HG03575 (cell line): ENCODE measurements around the gene DACH1.

Source experiments
- ATAC-seq: cut with Tn5 transposase; IDR thresholded peaks from one replicate; pipeline ENCODE4 v1.9.1; 2021; ENCODE audit not compliant: unreplicated experiment, insufficient number of reproducible peaks, low FRiP score; ENCODE audit errors: extremely low read depth

Gene DACH1

GRCh38 chr13:71869274-71869673, 2.3 kb upstream of the DACH1 start:
- ATAC-seq = no peak

- no peak for ATAC-seq
These were observed 471 bp downstream of the DACH1 start for GRCh38 chr13:71866335-71867130.

DNA sequence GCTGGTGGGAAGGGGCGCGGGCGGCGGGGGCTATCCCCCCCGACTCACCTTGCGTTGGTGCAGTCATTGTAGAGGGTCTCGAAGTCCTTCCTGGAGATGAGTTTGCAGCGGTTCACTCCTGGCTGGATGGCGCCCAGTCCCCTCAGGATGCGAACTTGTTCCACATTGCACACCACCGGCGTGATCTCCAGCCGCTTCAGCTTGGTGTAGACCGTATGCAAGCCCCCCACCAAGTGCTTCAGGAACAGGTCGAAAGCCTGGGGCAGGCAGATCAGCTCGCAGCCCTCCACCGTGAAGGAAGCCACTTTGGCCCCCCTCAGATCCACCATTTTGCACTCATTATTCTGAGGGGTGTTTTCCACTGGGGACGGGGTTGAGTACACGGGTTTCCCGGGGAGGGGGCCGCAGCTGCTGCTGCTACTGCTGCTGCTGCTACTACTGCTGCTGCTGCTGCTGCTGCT, 1.1 kb downstream of the DACH1 start:
- ATAC-seq = no peak

DNA sequence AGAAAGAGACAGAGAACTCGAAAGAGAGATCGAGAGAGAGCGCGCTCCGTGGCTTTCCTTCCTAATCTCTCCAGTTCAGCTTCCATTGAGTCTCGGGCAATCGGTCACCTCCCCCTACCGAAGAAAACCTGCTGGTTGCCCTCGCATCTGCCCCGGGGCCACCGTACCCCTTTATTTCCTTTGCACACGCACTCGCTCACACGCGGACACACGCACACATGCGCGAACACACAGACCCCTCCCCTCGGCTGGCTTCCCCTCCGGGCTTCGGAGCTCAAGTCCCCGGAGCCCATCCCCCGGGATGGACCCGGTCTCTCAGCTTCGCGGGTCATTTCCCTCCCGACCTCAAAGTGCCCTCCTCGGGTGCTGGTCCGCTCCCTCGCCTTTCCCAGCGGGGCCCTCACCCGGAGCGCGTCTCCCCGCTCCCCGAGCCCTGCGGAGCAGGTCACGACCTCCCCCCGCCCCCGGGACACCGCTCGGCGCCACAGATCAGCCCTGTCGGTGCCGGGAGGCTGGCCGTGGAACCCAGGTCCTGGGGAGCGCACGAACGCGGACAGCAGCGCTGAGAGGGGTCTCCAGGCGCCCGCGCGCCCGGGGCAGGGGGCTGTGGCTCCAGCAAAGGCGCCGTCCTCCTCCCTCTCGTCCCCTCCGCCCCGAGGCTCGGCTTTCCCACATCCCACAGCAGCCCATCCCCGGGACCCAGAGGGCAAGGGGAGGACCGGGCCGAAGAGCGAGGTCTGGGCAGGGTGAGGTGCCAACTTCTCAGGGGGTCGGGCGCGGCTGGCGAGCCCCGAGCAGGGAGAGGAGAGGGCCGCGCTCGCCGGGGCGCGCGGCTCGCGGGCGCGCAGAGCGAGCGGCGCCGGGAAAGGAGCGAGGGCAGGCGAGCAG, 1.8 kb downstream of the DACH1 start:
- no peak for ATAC-seq

DNA sequence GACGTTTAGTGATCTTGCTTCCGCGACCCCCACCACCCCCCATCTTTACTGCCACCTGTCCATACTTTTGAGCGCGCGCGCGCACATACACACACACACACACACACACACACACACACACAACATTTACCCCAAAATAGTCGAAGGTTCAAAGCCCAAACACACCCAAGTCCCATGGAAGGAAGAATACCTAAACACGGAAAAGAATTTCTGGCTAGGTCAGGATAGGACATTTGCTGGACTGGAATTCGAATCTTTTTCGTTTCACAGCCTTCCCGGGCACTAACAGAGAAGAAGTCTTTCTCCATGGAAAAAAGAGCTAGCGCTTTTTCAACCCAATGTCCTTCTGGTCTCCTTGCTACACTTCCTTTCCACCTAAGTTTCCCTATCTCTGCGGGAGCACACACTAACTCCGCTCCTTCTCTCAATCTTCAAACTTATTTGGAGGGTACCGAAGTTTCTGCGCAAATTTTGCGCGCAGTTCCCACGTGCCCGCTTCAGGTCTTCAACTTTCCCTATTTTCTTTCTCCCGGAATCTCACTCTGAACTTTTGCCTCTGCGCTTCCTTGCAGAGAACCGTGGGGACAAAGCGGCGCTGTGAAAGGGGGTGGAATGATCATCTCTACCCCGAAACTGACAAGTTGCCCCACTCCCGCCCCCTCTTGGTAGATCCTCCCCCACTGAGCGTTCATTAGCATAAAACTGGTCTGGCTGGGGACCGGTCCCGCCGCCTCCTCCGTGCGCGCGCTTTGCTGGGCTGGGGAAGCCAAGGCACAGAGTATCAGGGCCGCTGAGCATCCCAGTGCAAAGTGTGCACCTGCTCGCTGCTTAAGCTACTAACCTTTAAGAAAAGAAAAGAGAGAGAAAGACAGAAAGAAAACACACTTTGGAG, 2.7 kb downstream of the DACH1 start:
- no peak for ATAC-seq

DNA sequence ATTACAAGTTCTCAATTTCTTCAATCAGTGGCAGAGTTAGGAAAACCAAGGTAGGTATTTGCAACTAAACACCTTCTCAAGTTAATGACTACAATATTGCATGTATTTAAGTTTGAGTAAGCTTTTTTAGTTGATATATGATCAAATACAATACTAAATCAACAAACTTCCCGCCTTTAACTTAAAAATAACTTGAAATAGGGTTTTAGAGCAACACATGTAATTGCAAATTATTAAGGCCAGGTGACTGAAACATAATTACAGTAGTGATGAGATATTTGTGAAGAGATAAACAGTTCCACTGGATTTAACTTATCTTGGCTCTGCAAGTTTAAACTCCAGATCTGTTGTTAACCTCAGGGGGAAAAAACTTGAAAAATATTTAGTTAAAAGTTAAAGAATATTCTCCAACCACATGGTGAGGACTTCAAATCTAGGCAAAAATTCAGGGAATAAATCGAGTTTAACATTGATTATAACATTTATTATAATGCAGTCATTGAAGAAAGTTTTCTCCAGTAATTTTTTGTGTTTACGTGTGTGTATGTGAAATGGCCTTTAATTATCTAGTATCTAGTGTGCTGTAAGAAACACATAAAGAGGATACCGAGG, 3.6 kb downstream of the DACH1 start:
- ATAC-seq = no peak

DNA sequence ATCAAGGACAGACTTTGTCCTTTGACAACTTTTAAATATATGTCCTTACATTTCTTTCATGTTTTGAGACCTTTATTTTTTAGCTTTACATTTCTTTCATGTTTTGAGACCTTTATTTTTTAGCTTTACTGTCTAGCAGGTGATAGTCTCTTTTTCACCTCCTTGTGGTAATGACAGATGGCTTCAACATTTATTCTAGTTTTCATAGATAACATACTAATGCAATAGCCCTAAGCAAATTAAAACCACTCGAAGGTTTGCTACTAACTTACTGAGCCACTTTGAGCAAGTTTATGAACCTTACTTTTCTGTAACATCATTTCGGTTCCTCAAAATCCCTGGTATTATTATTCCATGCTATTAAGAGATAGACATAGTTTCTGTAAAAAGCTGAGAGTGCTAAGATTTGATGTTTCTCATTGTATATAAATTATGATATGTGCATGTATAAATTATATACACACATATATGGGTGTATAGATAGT, 4.5 kb downstream of the DACH1 start:
- no peak for ATAC-seq

DNA sequence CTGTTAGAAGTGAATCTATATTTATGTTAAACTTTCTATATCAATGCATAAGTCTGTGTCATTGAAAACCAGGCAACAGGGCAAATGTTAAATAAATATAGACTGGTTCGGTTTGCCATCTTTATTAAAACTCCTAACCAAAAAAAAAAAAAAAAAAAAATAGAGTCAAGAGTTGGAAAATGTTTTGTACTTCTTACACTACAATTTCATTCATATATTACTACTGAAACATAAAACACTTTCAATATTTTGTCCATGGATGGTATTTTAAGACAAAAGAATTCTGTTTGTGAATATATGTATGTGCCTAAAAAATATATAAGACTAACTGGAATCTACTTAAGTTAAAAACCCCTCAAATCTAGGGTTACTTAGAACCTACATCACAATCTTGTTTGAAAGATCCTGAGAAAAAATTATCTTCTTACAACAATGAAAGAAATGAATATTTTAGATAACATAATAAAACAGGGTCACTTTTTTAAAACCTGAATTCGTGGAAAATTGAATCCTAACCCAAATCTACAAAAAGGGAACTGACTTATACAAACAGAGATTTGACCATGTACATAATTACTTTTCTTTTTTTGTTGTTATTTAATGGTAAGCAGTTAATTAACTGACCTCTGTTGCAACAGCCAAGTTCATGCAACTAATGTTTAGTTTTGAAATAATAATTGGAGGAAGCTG, 5.1 kb downstream of the DACH1 start:
- ATAC-seq = no peak

- ATAC-seq = no peak
These were observed 6.4 kb downstream of the DACH1 start for GRCh38 chr13:71860547-71861138.

GRCh38 chr13:71858647-71859046, 8.4 kb downstream of the DACH1 start:
- no peak for ATAC-seq

- no peak for ATAC-seq
These were observed 10.4 kb downstream of the DACH1 start for GRCh38 chr13:71856548-71857043.

DNA sequence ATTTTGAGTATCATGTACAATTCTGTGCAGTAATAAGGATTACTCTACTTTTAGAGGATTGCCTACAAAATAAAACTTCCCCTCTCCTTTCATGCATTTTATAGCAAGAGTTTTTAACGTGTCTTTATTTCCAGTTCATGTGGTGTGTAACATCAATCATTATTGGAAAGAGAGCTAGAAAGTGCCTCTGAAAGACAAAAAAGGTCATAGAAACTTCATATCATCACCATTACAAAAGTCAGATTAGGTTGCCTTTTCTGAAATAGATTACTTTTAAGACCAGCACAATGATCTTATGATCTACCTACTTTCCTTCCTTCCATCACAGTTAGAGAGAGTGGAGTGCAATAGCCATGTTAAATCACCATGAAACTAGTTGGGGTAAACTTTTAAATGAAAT, 12.6 kb downstream of the DACH1 start:
- ATAC-seq = no peak

GRCh38 chr13:71853725-71854124, 13.3 kb downstream of the DACH1 start:
- ATAC-seq = no peak

- no peak for ATAC-seq
These were observed 14.3 kb downstream of the DACH1 start for GRCh38 chr13:71852736-71853135.

- no peak for ATAC-seq
These were observed 15.2 kb downstream of the DACH1 start for GRCh38 chr13:71851498-71852409.

DNA sequence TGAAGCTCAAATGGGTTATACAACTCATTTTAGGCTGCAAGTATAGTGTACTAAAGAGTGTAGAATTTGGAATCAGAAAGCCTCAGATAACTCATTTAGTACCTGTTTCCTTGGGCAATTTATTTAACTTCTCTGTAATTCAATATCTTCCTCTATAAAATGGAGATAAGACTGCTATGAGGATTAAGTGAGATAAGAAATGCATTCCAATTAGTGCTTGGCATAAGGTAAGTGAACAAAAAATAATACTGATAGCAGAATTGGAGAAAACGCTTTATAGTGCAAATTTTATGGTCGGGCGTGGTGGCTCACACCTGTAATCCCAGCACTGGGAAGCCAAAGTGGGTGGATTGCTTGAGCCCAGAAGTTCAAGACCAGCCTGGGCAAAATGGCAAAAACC, 25.0 kb downstream of the DACH1 start:
- ATAC-seq = no peak

DNA sequence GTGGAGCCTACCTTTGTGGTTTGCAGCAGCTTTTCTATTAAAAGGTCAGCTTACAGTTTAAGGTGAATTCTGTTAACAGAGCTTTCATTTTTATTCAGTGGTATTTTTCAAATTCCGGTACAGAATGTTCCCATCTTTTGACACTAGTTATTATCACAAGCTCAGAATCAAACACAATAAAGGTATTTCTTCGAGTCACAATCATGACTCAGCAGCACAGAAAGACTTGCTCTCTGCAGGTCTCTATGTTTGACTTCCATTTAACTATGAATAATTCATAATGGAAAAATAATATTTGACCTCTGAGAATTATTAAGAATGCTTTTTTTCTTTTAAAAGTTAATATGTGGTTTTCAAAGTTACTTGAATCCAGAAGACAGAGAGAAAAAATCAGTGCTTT, 28.2 kb downstream of the DACH1 start:
- no peak for ATAC-seq
